ENCODE results near the gene PLAA.
A peak's percentile ranks its signal among the peaks of the same experiment; 100 is the strongest.

The PLAA gene

GRCh38 chr9:26946753-26947727 is at the start of gene PLAA:
Gene PLAA (minus strand): TSS chr9:26947242. CDS start chr9:26947045, 197 bp downstream.
- peak; percentile 57 for DNase-seq

- no peak for DNase-seq
Observed at GRCh38 chr9:26995810-26996209, 48.8 kb upstream of the PLAA start.

GRCh38 chr9:26983340-26983739 is 36.3 kb upstream of the PLAA start:
- DNase-seq = no peak

GRCh38 chr9:26975728-26976707 is 29.0 kb upstream of the PLAA start:
- no peak for DNase-seq

- DNase-seq = no peak
Observed at GRCh38 chr9:26974927-26975326, 27.9 kb upstream of the PLAA start.

- DNase-seq = no peak
Observed at GRCh38 chr9:26973989-26974388, 26.9 kb upstream of the PLAA start.

- no peak for DNase-seq
Observed at GRCh38 chr9:26971721-26972120, 24.7 kb upstream of the PLAA start.

GRCh38 chr9:26956860-26957233 is 9.8 kb upstream of the PLAA start:
- DNase-seq = no peak

GRCh38 chr9:26955921-26956859 is 9.1 kb upstream of the PLAA start, which contains the start of gene IFT74:
Gene IFT74 (plus strand): TSS chr9:26956412. CDS start chr9:26961968, 5,556 bp downstream.
- DNase-seq = peak; percentile 52

- DNase-seq = no peak
Observed at GRCh38 chr9:26955222-26955903, 8.3 kb upstream of the PLAA start.

GRCh38 chr9:26954050-26954508 is 7.0 kb upstream of the PLAA start:
- no peak for DNase-seq

- no peak for DNase-seq
Observed at GRCh38 chr9:26951794-26952193, 4.8 kb upstream of the PLAA start.

GRCh38 chr9:26950521-26950920 is 3.5 kb upstream of the PLAA start:
- DNase-seq = no peak

- DNase-seq = no peak
Observed at GRCh38 chr9:26949637-26950069, 2.6 kb upstream of the PLAA start.

GRCh38 chr9:26947736-26948135 is 694 bp upstream of the PLAA start:
- DNase-seq = no peak

GRCh38 chr9:26945591-26945990 is 1.5 kb downstream of the PLAA start:
- DNase-seq = no peak

- no peak for DNase-seq
Observed at GRCh38 chr9:26940779-26941178, 6.3 kb downstream of the PLAA start.

- no peak for DNase-seq
Observed at GRCh38 chr9:26939955-26940711, 6.9 kb downstream of the PLAA start.

GRCh38 chr9:26937816-26938371 is 9.1 kb downstream of the PLAA start:
- no peak for DNase-seq

- DNase-seq = no peak
Observed at GRCh38 chr9:26935847-26936246, 11.2 kb downstream of the PLAA start.

Data from GOT3 (cell line).